Erythroblast (primary cell): ENCODE results near the gene DENND1B.

Experiments used
- DNase-seq, 2 experiments: peaks; one replicate each; lab custom pipeline; 2025; lab: John Stamatoyannopoulos, UW
- GATA1 ChIP-seq: IDR thresholded peaks from 2 replicates; pipeline ENCODE4 v1.6.1; 2011; ENCODE audit warnings: low read depth, mild to moderate bottlenecking, control low read depth, low read length, moderate library complexity
- POLR2A ChIP-seq: IDR thresholded peaks from 2 replicates; pipeline ENCODE4 v1.6.1; 2011; ENCODE audit warnings: mild to moderate bottlenecking, low read length

The DENND1B gene

DNA sequence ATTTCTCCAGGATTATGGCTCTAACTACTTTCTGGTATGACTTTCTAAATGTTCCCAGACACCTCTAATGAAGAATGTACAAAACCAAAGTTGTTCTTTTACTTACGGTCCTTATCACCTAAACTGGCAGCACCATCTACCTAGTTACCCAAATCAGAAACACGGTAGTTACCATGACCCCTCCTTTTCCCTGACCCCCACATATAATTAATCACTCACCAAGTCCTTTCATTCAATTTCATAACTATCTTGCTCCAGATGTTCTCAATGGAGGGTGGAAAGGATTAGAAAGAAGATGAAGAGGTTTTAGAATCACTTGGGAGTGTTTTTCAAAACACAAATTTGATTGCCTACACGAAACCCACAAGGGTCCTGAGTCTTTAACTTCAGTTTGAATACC is 98.0 kb downstream of the DENND1B start:
- TF ChIP-seq GATA1 (no peak), POLR2A (no peak)
- no peak for DNase-seq

DNA sequence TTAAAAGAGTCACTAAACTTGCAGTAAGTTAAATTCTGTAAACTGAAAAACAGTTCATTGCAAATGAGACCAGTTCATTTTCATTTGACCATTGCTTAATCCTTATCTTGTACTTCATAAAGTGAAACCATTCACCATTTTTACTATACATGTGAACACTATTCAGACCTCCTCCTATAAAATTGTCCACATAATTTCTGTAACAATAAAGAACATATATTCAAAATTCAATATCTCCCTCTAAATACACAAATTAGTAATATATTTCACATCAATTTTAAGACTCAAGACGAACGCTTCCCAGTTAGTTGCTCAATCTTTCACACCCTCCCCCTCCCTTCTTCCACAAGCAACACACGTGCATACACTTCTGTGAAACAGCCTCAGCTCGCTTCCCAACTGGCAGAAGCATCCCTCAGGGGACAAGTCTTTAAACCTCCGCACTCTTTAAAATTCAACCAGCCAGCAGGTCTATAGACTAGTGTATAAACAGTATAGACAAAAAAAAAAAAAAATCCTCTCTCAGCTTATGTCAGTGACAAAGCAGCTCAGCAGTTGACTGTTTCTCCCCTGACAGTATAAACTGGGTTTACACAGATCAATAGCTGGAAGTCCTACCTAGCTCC is 99.6 kb downstream of the DENND1B start:
- no peak for TF ChIP-seq POLR2A
- TF ChIP-seq GATA1: no peak
- DNase-seq: peak; percentile 11 to 12

DNA sequence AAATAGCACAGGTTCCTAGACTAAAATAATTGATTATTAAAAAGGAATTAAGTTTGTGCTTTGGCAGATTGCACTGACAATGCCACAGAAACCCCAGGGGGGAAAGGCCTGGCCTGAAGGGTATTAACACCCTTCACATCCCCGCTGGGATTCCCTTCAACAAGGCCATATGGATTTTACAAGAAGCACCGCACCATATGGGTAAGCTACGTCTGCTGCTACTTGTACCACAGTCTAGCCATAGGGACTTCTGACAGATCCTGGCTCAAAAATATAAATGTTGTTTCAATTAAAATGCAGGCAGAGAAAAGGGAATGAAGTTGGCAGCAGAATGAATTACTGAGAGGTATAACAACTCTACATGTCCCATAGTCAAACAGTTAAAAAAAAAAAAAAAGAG is 101.0 kb downstream of the DENND1B start:
- TF ChIP-seq POLR2A (no peak), GATA1 (no peak)
- no peak for DNase-seq

DNA sequence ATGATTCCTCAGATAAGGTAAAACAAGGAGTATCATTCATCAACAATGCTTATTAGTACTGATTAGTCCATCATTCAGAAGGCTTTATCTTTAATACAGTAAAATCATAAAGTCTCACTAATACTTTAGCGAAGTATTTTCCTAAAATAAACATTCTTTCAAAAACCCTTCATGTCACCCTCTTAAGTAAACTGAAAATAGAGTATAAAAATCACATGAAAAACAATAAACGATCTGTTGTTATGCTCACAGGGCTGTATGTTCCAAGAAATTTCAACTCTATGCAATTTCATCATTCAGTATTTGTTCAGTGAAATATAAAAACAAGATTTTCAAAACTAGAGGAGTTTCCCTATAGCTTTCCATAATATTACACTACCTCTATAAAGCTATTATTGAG is 102.0 kb downstream of the DENND1B start:
- TF ChIP-seq GATA1: no peak
- no peak for TF ChIP-seq POLR2A
- no peak for DNase-seq

DNA sequence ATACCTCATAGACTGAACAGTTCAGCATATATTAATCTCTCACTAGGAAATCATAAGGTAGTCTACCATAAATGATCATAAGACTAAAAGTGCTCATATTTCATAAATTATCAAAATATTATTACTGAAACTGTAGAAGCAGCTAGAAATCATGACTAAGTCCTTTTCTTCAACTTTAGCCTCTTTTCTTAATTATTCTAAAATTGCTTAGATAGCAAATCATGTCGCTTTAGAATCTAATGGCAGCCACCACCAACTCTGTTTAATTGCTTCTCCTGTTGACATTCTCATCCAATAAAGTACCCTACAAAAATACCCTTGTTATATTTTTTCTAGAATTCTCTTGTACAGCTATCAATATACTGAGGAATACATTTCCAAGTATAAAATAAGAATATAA is 102.9 kb downstream of the DENND1B start:
- TF ChIP-seq POLR2A (no peak), GATA1 (no peak)
- DNase-seq: no peak

DNA sequence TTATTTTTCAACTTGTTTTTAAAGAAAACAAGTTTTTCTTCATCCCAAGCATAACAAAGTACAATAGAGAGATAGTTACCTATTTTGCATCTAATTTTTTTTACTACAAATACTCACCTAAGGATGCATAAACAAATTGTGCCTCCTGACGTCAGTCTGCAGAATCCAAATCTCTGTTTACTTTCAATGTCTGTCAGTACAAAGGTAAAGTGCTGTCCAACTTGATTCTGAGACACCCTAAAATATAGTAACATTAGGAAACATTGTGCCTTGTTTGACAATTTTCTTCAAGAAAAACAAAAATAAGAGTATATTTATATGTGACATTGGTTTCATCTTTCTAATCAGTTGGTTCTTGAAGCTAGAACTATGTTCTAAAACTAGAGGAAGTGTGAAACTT is 103.4 kb downstream of the DENND1B start:
- DNase-seq: no peak
- no peak for TF ChIP-seq GATA1

DNA sequence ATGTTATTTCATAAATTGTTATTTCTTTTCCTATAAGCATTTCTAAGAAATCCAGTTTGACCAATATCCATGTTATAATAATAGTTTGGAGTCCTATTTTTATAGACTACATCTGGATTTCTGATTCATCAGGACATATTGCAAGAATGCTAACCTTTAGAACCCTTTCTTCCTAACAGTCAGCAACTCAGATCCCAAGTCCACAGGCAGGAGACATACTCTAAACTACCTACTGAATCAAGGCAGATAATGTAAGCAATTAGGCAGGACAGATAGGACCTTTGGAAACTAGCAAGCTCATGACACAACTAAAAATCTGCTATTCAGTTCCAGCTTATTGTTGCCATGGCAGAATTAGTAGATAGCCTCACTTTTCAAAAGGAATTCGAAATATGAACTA is 104.1 kb downstream of the DENND1B start:
- no peak for DNase-seq
- TF ChIP-seq GATA1: no peak
- TF ChIP-seq POLR2A: no peak

DNA sequence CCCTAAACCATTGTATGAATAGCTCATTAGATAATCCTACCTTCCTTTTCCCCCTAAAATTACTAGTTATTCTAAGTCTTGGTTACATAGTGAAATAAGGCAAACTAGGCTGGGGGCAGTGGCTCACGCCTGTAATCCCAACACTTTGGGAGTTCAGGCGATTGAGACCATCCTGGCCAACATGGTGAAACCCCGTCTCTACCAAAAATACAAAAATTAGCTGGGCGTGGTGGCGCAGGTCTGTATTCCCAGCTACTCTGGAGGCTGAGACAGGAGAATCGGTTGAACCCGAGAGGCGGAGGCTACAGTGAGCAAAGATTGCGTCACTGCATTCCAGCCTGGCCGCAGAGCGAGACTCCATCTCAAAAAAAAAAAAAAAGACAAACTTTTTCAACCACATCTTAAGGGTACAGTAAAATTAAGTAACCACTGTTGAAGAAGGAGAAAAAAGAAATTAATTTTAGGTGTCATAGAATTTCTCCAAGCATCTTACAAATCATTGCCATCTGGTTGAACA is 108.5 kb downstream of the DENND1B start:
- no peak for DNase-seq

DNA sequence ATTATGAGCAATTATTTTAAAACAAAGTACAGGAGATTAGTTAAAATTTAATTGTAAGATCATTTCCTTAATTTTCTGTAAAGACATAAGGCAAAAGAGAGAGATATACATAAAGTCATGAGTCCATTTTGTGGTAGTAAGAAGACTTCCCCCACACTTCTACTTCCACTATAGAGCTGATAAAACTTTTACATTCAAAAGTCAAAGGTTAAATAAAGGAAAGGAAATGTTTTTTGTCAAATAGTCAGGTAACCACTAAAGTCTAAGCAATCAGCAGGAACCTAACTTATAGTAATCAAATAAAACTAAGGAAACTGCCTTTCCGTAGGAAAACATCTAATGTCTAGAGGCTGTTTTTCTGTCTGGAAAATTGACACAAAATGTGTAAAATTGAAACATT is 110.9 kb downstream of the DENND1B start:
- no peak for DNase-seq
- no peak for TF ChIP-seq GATA1
- no peak for TF ChIP-seq POLR2A

More for the DNA sequence above, 108.5 kb downstream of the DENND1B start:
- TF ChIP-seq GATA1: no peak

DNA sequence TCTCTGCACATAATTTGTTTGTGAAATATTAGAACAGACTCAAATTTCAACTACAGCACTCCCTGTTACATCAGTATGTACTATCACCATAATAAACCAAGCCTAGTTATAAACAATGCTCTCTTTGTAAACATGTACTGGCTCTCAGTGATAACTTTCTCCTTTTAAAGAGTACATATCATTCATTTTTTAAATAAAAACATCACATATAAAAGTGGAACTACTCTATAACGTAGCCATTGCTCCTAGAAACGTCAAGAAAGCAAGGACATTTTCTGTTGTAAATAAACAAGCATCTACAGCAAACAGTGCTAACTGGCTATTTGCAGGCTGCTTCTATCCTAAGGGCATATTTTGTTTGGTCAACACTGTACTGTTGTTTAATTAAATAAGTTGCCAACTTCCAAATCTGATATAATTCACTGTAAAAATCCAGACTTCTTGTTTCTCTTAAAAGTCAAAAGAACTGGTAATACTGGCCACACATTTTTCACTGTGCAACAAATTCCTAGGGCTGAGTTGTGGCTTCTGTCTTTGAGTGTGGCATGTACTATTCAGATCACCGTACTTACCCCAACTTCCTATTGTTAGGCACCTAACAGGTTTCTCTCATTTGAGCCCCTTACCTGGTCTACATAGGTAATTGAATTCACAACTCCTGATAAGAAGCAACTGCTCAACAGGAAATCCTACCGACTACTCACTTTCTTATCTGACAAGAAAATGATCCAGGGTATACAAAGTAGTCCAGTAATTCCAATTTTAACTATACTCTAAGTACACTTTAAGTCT is 111.9 kb downstream of the DENND1B start:
- no peak for TF ChIP-seq GATA1
- no peak for TF ChIP-seq POLR2A
- no peak for DNase-seq

DNA sequence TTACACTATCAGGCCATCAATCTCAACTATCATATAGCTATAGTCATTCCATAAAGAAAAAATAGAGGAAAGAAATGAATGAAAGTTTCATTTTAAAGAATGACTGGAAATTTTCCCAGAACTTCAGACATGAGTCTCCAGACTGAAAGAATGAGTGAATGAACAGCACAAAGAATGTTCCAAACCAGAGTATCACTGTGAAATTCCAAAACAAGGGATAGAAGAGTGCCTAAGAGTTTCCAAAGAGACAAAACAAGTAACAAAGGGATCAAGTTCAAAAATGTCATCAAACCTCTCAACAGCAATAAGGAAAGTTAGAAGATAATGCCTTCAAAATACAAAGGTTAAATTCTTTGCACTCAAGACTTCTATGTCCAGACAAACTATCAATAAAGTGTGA is 114.9 kb downstream of the DENND1B start:
- TF ChIP-seq POLR2A (no peak), GATA1 (no peak)
- DNase-seq: no peak

DNA sequence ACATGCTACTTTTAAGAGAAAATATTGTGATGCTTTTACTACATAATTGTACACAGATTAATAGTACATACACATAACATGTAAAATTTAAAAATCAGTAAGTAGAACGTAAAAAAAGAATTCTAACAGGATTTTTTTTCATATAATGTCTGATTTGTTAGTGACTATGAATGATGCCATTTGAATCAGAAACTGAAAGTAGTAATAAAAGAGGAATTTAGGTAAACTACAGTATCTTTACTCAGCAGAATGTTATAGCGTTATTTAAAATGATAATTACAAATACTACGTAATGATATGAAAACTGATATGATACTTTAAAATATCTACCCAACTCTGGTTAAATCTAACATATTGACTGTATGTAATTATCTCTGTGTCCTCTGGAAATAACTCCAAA is 116.1 kb downstream of the DENND1B start:
- DNase-seq: no peak
- TF ChIP-seq POLR2A: no peak
- TF ChIP-seq GATA1: no peak

DNA sequence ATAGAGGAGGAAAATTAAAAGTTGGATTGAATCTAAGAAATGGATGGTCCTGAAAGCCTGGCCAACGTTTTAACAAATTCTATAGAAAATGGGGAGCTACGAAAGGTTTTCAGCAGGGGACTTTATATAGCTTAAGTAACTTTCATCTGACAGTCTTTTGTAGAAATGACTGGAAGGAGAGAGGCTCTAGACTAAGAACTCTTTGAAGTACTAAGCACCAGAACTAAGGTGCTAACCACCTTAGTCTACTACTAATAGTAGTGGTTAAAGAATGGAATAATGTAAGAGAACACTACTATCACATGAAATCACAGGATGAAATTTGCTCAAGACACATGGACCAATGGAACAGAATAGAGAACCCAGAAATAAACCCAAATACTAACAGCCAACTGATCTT is 126.1 kb downstream of the DENND1B start:
- DNase-seq: no peak
- TF ChIP-seq POLR2A: no peak
- TF ChIP-seq GATA1: no peak

DNA sequence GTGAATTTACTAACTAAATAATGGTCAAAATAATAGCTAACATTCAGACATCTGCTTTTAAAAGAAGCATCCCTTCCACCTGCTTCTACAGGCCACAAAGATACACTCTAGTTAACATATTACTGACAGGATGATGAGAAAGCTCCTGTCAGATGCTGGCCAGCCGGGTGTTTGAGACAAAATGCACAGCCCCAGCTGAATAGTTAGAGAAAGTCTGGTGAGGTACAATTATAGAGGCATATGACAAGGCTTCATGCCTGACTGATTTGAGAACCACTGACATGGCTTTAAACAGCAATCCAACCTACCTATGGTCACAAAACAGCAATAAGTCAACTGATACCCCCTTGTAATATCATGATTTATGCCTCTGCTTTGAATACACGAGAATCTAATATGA is 137.0 kb downstream of the DENND1B start:
- TF ChIP-seq GATA1 (no peak), POLR2A (no peak)
- no peak for DNase-seq
